HepG2 (cell line): ENCODE data around the gene BCL6B. TPM values are rescaled to one million over a fixed set of nuclear protein-coding genes. Genes with fewer than 3 reads are reported as not detected.

Experiments
- FOXC1 ChIP-seq: sonication (generic); formaldehyde crosslinking; IDR thresholded peaks from 2 replicates; pipeline ENCODE4 v1.8.0; 2022; ENCODE audit warnings: mild to moderate bottlenecking, missing genetic modification reagents, borderline replicate concordance
- GATAD2A ChIP-seq: IDR thresholded peaks from 2 replicates; pipeline ENCODE4 v1.6.1; 2016
- HHEX ChIP-seq: IDR thresholded peaks from 2 replicates; pipeline ENCODE4 v1.6.1; 2016; ENCODE audit warnings: control low read depth
- NFYC ChIP-seq: IDR thresholded peaks from 2 replicates; pipeline ENCODE4 v1.6.1; 2016; ENCODE audit warnings: missing genetic modification reagents, missing compliant biosample characterization
- RBM39 ChIP-seq: fragments of 200-400 bp; formaldehyde crosslinking; IDR thresholded peaks from one replicate; pipeline ENCODE4 v1.6.1; 2018; ENCODE audit warnings: antibody characterized with exemption, mild to moderate bottlenecking, low read depth, low read length; ENCODE audit not compliant: poor library complexity, severe bottlenecking
- SMAD3 ChIP-seq: sonication (generic); formaldehyde crosslinking; IDR thresholded peaks from 2 replicates; pipeline ENCODE4 v1.4.0; 2020; ENCODE audit warnings: missing genetic modification reagents
- SP1 ChIP-seq, 2 experiments: fragments of 450-650 bp in 1 of 2; sonication (generic) in 1 of 2; formaldehyde crosslinking in 1 of 2; IDR thresholded peaks; 2 replicates each; pipeline versions ENCODE4 v1.4.0 to v1.6.1; 2016 to 2020; ENCODE audit warnings: missing genetic modification reagents in 1 of 2
- TBP ChIP-seq: sonication (generic); formaldehyde crosslinking; IDR thresholded peaks from 2 replicates; pipeline ENCODE4 v1.5.0; 2020; ENCODE audit warnings: missing genetic modification reagents
- ZNF263 ChIP-seq: sonication (generic); formaldehyde crosslinking; IDR thresholded peaks from 2 replicates; pipeline ENCODE4 v1.4.0; 2020; ENCODE audit warnings: missing genetic modification reagents
- ZNF839 ChIP-seq: sonication (generic); formaldehyde crosslinking; IDR thresholded peaks from 2 replicates; pipeline ENCODE4 v1.4.0; 2020; ENCODE audit warnings: missing genetic modification reagents, mild to moderate bottlenecking, borderline replicate concordance
- polyA plus RNA-seq, 8 experiments: library from polyadenylated mRNA; depleted of rRNA in 3 of 8; stranded (reverse) in 7 of 8; unstranded in 1 of 8; fragments of >200 nt; fragmentation: Illumina TruSeq in 4 of 8; extraction: Trizol in 4 of 8; gene quantifications; 2 replicates each; pipeline versions ENCODE4 v1.2.1 to v1.2.3, GENCODE V29; 2011 to 2016; ENCODE audit warnings: low read depth in 4 of 8, missing spikeins in 1 of 8, mixed read lengths in 1 of 8; ENCODE audit not compliant: insufficient read depth in 1 of 8
- total RNA-seq, 5 experiments: library from RNA; depleted of rRNA; stranded (reverse); fragments of >200 nt; fragmentation: Illumina TruSeq; extraction: Trizol; gene quantifications; 2 replicates each; pipeline ENCODE4 v1.2.3, GENCODE V29; 2016; ENCODE audit warnings: low read depth in 1 of 5
- TF ChIP-seq, protein P1 (sequence below): IDR thresholded peaks from 2 replicates; pipeline ENCODE4 v1.6.1; 2018; ENCODE audit warnings: missing genetic modification reagents
- TF ChIP-seq, protein P2 (sequence below): sonication (generic); formaldehyde crosslinking; IDR thresholded peaks from 2 replicates; pipeline ENCODE4 v1.8.1; 2022; ENCODE audit warnings: mild to moderate bottlenecking, missing genetic modification reagents
- TF ChIP-seq, protein P3 (sequence below): sonication (generic); formaldehyde crosslinking; conservative IDR thresholded peaks from 2 replicates; pipeline ENCODE4 v1.8.0; 2022; ENCODE audit warnings: missing genetic modification reagents
- TF ChIP-seq, protein P4 (sequence below): sonication (generic); formaldehyde crosslinking; IDR thresholded peaks from 2 replicates; pipeline ENCODE4 v1.5.0; 2020; ENCODE audit warnings: missing genetic modification reagents
- TF ChIP-seq, protein P5 (sequence below): sonication (generic); formaldehyde crosslinking; IDR thresholded peaks from 2 replicates; pipeline ENCODE4 v1.4.0; 2020; ENCODE audit warnings: missing genetic modification reagents

The BCL6B gene
- total and polyA plus RNA-seq, 2 of the 13 experiments (the other 11 are each of a cell fraction or from before 2014, with no cell fraction given), result not detected

DNA sequence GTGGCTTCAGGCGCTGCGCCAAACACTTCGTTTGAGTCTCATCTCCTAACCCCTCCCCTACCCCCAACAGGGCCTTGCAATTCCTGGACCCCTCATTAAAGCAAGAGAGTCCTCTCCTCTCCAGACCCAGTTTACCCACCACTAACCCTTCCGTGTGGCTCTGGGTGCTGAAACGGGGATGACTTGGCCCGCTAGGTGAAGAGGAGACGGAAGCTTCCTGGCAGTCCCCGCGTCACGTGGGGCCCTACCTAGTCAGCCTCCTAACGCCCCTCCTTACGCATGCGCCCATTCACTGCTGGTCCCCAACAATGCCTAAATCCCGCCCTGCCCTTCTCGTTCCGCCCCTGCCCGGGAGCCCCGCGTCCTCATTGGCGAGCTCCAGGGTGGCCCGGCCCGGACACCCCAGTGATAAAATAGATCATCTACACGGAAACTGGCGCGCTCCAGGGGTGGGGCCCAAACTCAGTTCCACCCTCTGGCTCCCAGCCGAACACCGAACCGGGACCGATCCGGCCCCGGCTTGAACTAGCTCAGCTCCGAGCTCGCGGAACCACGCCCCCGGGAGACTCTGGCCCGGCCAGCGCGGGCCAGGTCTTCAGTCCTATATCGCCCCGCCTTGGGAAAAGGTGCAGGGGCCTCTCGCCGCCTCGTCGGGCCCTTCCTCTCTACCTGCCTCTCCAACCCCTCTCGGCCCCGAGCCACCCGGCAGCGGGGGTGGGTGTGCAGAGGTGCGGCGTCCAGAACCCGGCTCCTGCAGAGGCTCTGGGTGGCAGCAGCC, 12.9 kb downstream of the BCL6B start, which contains the start of gene SLC16A13 (continued):
- TF ChIP-seq, protein P1, sequence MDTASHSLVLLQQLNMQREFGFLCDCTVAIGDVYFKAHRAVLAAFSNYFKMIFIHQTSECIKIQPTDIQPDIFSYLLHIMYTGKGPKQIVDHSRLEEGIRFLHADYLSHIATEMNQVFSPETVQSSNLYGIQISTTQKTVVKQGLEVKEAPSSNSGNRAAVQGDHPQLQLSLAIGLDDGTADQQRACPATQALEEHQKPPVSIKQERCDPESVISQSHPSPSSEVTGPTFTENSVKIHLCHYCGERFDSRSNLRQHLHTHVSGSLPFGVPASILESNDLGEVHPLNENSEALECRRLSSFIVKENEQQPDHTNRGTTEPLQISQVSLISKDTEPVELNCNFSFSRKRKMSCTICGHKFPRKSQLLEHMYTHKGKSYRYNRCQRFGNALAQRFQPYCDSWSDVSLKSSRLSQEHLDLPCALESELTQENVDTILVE (CRISPR knock-in tag), result peak; percentile 53; the same call in 1 of the 2 replicates
- TF ChIP-seq, protein P2, sequence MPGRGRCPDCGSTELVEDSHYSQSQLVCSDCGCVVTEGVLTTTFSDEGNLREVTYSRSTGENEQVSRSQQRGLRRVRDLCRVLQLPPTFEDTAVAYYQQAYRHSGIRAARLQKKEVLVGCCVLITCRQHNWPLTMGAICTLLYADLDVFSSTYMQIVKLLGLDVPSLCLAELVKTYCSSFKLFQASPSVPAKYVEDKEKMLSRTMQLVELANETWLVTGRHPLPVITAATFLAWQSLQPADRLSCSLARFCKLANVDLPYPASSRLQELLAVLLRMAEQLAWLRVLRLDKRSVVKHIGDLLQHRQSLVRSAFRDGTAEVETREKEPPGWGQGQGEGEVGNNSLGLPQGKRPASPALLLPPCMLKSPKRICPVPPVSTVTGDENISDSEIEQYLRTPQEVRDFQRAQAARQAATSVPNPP, result peak; percentile 74; the same call in 1 of the 2 replicates
- TF ChIP-seq, protein P3, sequence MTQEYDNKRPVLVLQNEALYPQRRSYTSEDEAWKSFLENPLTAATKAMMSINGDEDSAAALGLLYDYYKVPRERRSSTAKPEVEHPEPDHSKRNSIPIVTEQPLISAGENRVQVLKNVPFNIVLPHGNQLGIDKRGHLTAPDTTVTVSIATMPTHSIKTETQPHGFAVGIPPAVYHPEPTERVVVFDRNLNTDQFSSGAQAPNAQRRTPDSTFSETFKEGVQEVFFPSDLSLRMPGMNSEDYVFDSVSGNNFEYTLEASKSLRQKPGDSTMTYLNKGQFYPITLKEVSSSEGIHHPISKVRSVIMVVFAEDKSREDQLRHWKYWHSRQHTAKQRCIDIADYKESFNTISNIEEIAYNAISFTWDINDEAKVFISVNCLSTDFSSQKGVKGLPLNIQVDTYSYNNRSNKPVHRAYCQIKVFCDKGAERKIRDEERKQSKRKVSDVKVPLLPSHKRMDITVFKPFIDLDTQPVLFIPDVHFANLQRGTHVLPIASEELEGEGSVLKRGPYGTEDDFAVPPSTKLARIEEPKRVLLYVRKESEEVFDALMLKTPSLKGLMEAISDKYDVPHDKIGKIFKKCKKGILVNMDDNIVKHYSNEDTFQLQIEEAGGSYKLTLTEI (CRISPR knock-in tag), result no peak
- peak; percentile 77 for TF ChIP-seq NFYC (CRISPR knock-in tag)
- TF ChIP-seq SP1 (IDR thresholded peaks at IDR 0.05), result no peak
- TF ChIP-seq SP1 (CRISPR knock-in tag; IDR thresholded peaks at IDR 0.05), result peak; percentile 13; the same call in 1 of the 2 replicates
- TF ChIP-seq TBP, result no peak
- TF ChIP-seq FOXC1 (CRISPR knock-in tag), result peak; percentile 67; the same call in 1 of the 2 replicates
- no peak for TF ChIP-seq HHEX (CRISPR knock-in tag)
- TF ChIP-seq, protein P4, sequence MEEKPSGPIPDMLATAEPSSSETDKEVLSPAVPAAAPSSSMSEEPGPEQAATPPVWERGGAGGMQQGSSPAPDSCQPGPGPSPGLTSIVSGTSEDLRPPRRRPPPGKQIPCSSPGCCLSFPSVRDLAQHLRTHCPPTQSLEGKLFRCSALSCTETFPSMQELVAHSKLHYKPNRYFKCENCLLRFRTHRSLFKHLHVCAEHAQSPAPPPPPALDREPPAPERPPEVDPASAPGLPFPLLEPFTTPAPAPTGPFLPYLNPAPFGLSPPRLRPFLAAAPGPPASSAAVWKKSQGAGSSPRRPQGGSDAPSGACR (CRISPR knock-in tag), result peak; percentile 48; the same call in 1 of the 2 replicates
- TF ChIP-seq RBM39, result no peak
- TF ChIP-seq ZNF263 (CRISPR knock-in tag), result peak; percentile 15; the same call in 1 of the 2 replicates
- TF ChIP-seq GATAD2A (CRISPR knock-in tag), result 0 out of 2 replicates have a peak, but pooled peaks have one; percentile 9
- TF ChIP-seq, protein P5, sequence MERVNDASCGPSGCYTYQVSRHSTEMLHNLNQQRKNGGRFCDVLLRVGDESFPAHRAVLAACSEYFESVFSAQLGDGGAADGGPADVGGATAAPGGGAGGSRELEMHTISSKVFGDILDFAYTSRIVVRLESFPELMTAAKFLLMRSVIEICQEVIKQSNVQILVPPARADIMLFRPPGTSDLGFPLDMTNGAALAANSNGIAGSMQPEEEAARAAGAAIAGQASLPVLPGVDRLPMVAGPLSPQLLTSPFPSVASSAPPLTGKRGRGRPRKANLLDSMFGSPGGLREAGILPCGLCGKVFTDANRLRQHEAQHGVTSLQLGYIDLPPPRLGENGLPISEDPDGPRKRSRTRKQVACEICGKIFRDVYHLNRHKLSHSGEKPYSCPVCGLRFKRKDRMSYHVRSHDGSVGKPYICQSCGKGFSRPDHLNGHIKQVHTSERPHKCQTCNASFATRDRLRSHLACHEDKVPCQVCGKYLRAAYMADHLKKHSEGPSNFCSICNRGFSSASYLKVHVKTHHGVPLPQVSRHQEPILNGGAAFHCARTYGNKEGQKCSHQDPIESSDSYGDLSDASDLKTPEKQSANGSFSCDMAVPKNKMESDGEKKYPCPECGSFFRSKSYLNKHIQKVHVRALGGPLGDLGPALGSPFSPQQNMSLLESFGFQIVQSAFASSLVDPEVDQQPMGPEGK (CRISPR knock-in tag), result peak; percentile 43
- no peak for TF ChIP-seq SMAD3 (CRISPR knock-in tag)
- TF ChIP-seq ZNF839 (CRISPR knock-in tag), result no peak
